Keratinocyte (primary cell): ENCODE results near the gene TRIM67. TPM values are rescaled to one million over a fixed set of nuclear protein-coding genes. Genes with fewer than 3 reads are reported as not detected.

Experiments used
- DNase-seq: peaks from one replicate; pipeline ENCODE4 v3.0.0-alpha.2; 2011; ENCODE audit warnings: low read depth, missing footprints, low spot score
- FAIRE-seq: peaks from 2 replicates; lab custom pipeline; 2011; peaks lifted over from hg19 to GRCh38; lab: Jason Lieb, UNC
- H2AFZ ChIP-seq: 2 replicates; pipeline ENCODE4 v1.6.0; 2012; ENCODE audit warnings: low read length, control low read depth, inconsistent platforms; ENCODE audit not compliant: control insufficient read depth
- H3K27ac ChIP-seq: 2 replicates; pipeline ENCODE4 v1.5.1; 2011; ENCODE audit warnings: low read length; ENCODE audit not compliant: control insufficient read depth, insufficient read depth
- H3K27me3 ChIP-seq: 3 replicates; pipeline ENCODE4 v1.6.0; 2011; ENCODE audit warnings: low read length; ENCODE audit not compliant: control insufficient read depth, insufficient read depth; ENCODE audit errors: extremely low read depth
- H3K36me3 ChIP-seq, 2 experiments: 2 replicates in 1 of 2; 3 replicates in 1 of 2; pipeline ENCODE4 v1.5.1; 2011; ENCODE audit warnings: low read length in 2 of 2, mild to moderate bottlenecking in 1 of 2; ENCODE audit not compliant: control insufficient read depth in 2 of 2, insufficient read depth in 2 of 2; ENCODE audit errors: extremely low read depth in 1 of 2
- H3K4me1 ChIP-seq: 3 replicates; pipeline ENCODE4 v1.5.1; 2011; ENCODE audit warnings: low read length; ENCODE audit not compliant: control insufficient read depth, insufficient read depth; ENCODE audit errors: extremely low read depth
- H3K4me2 ChIP-seq: 3 replicates; pipeline ENCODE4 v1.6.0; 2011; ENCODE audit warnings: low read depth, low read length; ENCODE audit not compliant: control insufficient read depth, insufficient read depth; ENCODE audit errors: extremely low read depth
- H3K4me3 ChIP-seq, 3 experiments: fragments of 200-600 bp in 1 of 3; sonication (generic) in 1 of 3; 2 replicates in 2 of 3; 3 replicates in 1 of 3; pipeline ENCODE4 v1.5.1; 2011 to 2016; ENCODE audit warnings: low read length in 3 of 3, mild to moderate bottlenecking in 3 of 3, control low read depth in 2 of 3, inconsistent platforms in 1 of 3, low read depth in 1 of 3, mixed read lengths in 1 of 3, mixed run types in 1 of 3, moderate library complexity in 1 of 3; ENCODE audit not compliant: control insufficient read depth in 2 of 3, insufficient read depth in 2 of 3; ENCODE audit errors: extremely low read depth in 1 of 3
- H3K79me2 ChIP-seq: 2 replicates; pipeline ENCODE4 v1.6.0; 2012; ENCODE audit warnings: low read length; ENCODE audit not compliant: control insufficient read depth, insufficient read depth
- H3K9ac ChIP-seq: 3 replicates; pipeline ENCODE4 v1.6.0; 2011; ENCODE audit warnings: low read length; ENCODE audit not compliant: control insufficient read depth, insufficient read depth; ENCODE audit errors: extremely low read depth
- H3K9me1 ChIP-seq: 3 replicates; pipeline ENCODE4 v1.6.0; 2011; ENCODE audit warnings: low read length; ENCODE audit not compliant: control insufficient read depth, insufficient read depth; ENCODE audit errors: extremely low read depth
- H3K9me3 ChIP-seq: 2 replicates; pipeline ENCODE4 v1.5.1; 2012; ENCODE audit warnings: low read depth, low read length; ENCODE audit not compliant: control insufficient read depth
- H4K20me1 ChIP-seq: 3 replicates; pipeline ENCODE4 v1.6.0; 2011; ENCODE audit warnings: low read length; ENCODE audit not compliant: control insufficient read depth, insufficient read depth; ENCODE audit errors: extremely low read depth
- EZH2 ChIP-seq: IDR thresholded peaks from one replicate; pipeline ENCODE4 v1.6.1; 2012; ENCODE audit warnings: inconsistent platforms, mild to moderate bottlenecking, low read length, moderate library complexity
- dilution Hi-C: fragments of 300-500 bp; cut with MboI; formaldehyde crosslinking; loops from one replicate; pipeline ENCODE4 v1.7.0; 2020; ENCODE audit warnings: low sequenced_read_pairs; ENCODE audit not compliant: extremely low pct_ligation_motif_present
- polyA plus RNA-seq, 5 experiments: library from polyadenylated mRNA; depleted of rRNA in 3 of 5; stranded (reverse) in 3 of 5; stranded (forward) in 1 of 5; unstranded in 1 of 5; fragments of >200 nt; gene quantifications; 1 replicate in 1 of 5; 2 replicates in 3 of 5; 3 replicates in 1 of 5; pipeline versions ENCODE4 v1.2.1 to v1.2.3, GENCODE V29; 2011 to 2012; ENCODE audit warnings: missing spikeins in 2 of 5, low read depth in 1 of 5, low replicate concordance in 1 of 5
- TF ChIP-seq, protein P1 (sequence below), 3 experiments: IDR thresholded peaks in 1 of 3; conservative IDR thresholded peaks in 1 of 3; optimal IDR thresholded peaks in 1 of 3; 2 replicates in 2 of 3; 3 replicates in 1 of 3; pipeline versions ENCODE3 to v1.5.1; 2011; ENCODE audit warnings: low read length in 3 of 3, mild to moderate bottlenecking in 3 of 3, moderate library complexity in 2 of 3, control low read depth in 1 of 3, inconsistent platforms in 1 of 3; ENCODE audit not compliant: insufficient read depth in 2 of 3; ENCODE audit errors: extremely low read depth in 1 of 3

Gene TRIM67
- polyA plus RNA-seq, 1 donor (not counting 4 experiments of a cell fraction or from before 2014, with no cell fraction given): not detected

DNA sequence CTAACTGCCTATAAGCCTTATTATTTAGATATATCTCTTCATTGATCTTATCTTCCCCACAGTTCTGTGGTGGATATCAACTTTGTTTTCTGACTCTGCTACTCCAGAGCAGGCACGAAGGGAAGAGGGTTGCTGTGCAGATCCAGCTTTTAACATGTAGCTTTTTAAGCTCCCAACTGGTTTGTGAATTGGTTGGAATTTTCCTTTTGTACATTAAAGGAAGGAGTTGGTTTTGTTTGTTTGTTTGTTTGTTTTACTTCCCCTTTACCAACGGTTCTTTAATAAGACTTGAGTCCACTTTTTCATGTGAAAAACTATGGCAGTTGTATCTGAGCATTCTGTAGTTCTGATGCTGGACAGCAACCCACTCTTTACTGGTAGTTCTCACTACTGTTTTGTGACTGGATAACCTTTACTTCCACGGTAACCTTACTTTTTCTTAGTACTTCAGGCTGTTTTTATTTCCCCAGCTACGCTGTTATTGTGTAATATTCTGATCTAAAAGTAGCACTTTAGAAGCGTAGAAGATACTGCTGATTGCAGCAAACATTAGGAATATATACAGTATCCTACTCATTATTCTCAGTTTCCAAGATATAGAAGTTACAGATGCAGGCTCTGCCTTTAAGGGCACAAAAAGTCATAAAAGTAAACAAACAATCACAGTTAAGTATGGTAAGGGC, 80.8 kb downstream of the TRIM67 start:
- no peak overlapping the region for H3K27ac ChIP-seq

DNA sequence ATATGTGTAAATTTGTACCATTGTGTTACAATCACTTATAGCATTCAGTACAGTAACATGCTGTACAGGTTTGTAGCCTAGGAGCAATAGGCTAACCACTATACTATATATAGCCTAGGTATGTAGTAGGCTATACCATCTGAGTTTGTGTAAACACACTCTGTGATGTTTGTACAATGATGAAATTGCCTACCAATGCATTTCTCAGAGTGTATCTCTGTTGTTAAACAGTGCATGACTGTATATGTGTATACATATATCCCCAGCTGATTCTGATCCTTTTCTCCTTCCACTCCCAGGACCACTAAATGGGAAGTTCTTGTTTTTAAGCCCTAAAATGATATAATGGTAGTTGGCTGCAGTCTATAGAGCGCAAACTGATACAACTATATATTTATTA, 86.9 kb downstream of the TRIM67 start:
- DNase-seq (no peak), FAIRE-seq (no peak)
- Histone ChIP-seq H2AFZ (no peak overlapping the region), H3K4me1 (no peaks in the 10 kb centered on the region), H3K27me3 (no peaks in the 10 kb centered on the region), H3K36me3 (peaks cover 0 to 2% of the 10 kb centered on the region in 2 experiments), H3K4me2 (no peak overlapping the region), H3K9me1 (no peaks in the 10 kb centered on the region), H3K9ac (no peak overlapping the region), H3K9me3 (no peaks in the 10 kb centered on the region), H3K4me3 (no peak overlapping the region), H3K27ac (no peak overlapping the region), H4K20me1 (no peaks in the 10 kb centered on the region), H3K79me2 (peaks cover 41% of the 10 kb centered on the region)
- dilution Hi-C loops: no loop called here
- TF ChIP-seq, protein P1, sequence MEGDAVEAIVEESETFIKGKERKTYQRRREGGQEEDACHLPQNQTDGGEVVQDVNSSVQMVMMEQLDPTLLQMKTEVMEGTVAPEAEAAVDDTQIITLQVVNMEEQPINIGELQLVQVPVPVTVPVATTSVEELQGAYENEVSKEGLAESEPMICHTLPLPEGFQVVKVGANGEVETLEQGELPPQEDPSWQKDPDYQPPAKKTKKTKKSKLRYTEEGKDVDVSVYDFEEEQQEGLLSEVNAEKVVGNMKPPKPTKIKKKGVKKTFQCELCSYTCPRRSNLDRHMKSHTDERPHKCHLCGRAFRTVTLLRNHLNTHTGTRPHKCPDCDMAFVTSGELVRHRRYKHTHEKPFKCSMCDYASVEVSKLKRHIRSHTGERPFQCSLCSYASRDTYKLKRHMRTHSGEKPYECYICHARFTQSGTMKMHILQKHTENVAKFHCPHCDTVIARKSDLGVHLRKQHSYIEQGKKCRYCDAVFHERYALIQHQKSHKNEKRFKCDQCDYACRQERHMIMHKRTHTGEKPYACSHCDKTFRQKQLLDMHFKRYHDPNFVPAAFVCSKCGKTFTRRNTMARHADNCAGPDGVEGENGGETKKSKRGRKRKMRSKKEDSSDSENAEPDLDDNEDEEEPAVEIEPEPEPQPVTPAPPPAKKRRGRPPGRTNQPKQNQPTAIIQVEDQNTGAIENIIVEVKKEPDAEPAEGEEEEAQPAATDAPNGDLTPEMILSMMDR (optimal IDR thresholded peaks at IDR 0.05 in 1 of 3, IDR thresholded peaks at IDR 0.05 in 1 of 3, conservative IDR thresholded peaks at IDR 0.05 in 1 of 3; ENCODE audit: extremely low read depth in 1 of 3, insufficient read depth in 2 of 3, low read length in 3 of 3): no peak
- no peak for TF ChIP-seq EZH2

More for the DNA sequence above, 80.8 kb downstream of the TRIM67 start:
- Histone ChIP-seq H3K4me1 (peaks cover 12% of the 10 kb centered on the region), H3K79me2 (peaks cover 71% of the 10 kb centered on the region), H3K9ac (no peak overlapping the region), H3K9me3 (no peaks in the 10 kb centered on the region), H2AFZ (no peak overlapping the region), H3K4me2 (peak overlapping the region; percentile 87), H3K4me3 (peak overlapping the region in 2 of 3 experiments; percentile 96 to 97), H3K9me1 (no peaks in the 10 kb centered on the region), H3K36me3 (peaks cover 7 to 9% of the 10 kb centered on the region in 2 experiments), H3K27me3 (no peaks in the 10 kb centered on the region), H4K20me1 (no peaks in the 10 kb centered on the region)
- no peak for DNase-seq
- no peak for FAIRE-seq
- dilution Hi-C loops: no loop called here
- TF ChIP-seq, protein P1 (optimal IDR thresholded peaks at IDR 0.05 in 1 of 3, IDR thresholded peaks at IDR 0.05 in 1 of 3, conservative IDR thresholded peaks at IDR 0.05 in 1 of 3; ENCODE audit: extremely low read depth in 1 of 3, insufficient read depth in 2 of 3, low read length in 3 of 3): no peak
- no peak for TF ChIP-seq EZH2
